Esophagus squamous epithelium (tissue), 4 donors: ENCODE measurements around the gene DHCR24.

Source experiments
- CTCF ChIP-seq, 6 experiments: fragments of 450-650 bp in 4 of 6; fragments of 200-600 bp in 2 of 6; sonication (generic) in 2 of 6; IDR thresholded peaks; one replicate each; pipeline ENCODE4 v1.5.1; 2016 to 2019; ENCODE audit warnings: antibody characterized with exemption in 6 of 6, mild to moderate bottlenecking in 4 of 6, moderate library complexity in 4 of 6
- POLR2A ChIP-seq, 4 donors: fragments of 450-650 bp; IDR thresholded peaks; one replicate each; pipeline ENCODE4 v1.6.1; 2017; ENCODE audit warnings: antibody characterized with exemption in 4 of 4, mild to moderate bottlenecking in 4 of 4, moderate library complexity in 3 of 4

GRCh38 chr1:54886724-54887664, at the start of gene DHCR24:
- TF ChIP-seq CTCF (IDR thresholded peaks at IDR 0.05): peak in 1 of 6 experiments; percentile 12
- peak in 3 of 4 donors; percentile 60 to 91 (median 65) for TF ChIP-seq POLR2A (IDR thresholded peaks at IDR 0.05)
